ENCODE data around the gene MRTFA. TPM values are rescaled to one million over a fixed set of nuclear protein-coding genes. Genes with fewer than 3 reads are reported as not detected.

The MRTFA gene
- total RNA-seq, 1 experiment from 2014 or later: 44.7 TPM

GRCh38 chr22:40651057-40651456, 14.5 kb upstream of the MRTFA start:
- no peaks in the 10 kb centered on the region for H4K20me1 ChIP-seq (ENCODE audit: insufficient read depth)
- H3K9me2 ChIP-seq (ENCODE audit: insufficient read depth): no peaks in the 10 kb centered on the region
- 0 out of 2 replicates have a peak, but pooled peaks cover 4% of the 10 kb centered on the region for H3K79me2 ChIP-seq (ENCODE audit: low read depth)
- H3K27me3 ChIP-seq (ENCODE audit: insufficient read depth, low read depth): no peaks in the 10 kb centered on the region
- peak overlapping the region; percentile 98 for H3K27ac ChIP-seq
- POLR2A ChIA-PET (ENCODE audit: unreplicated experiment): interaction anchor here (0.6 to 1.6 kb wide), 7 partner anchors 14 to 202 kb away, joined by 3 to 9 read pairs (median 4); partner anchors contain the start of gene MRTFA
- intact Hi-C loops (cut with micrococcal nuclease; ENCODE audit: unreplicated experiment): loop anchor here (1.0 to 5.0 kb wide), 3 partner anchors 61 to 279 kb away; partner anchors contain the start of gene SGSM3
- peak overlapping the region; percentile 92 for H3K4me2 ChIP-seq
- peaks cover 47% of the 10 kb centered on the region for H3F3A ChIP-seq (ENCODE audit: insufficient read depth, low read depth)
- no peaks in the 10 kb centered on the region for H3K9me3 ChIP-seq (ENCODE audit: insufficient read depth, low read depth)
- TF ChIP-seq EZH2 (IDR thresholded peaks at IDR 0.05; ENCODE audit: low read depth): no peak
- TF ChIP-seq, protein P1, sequence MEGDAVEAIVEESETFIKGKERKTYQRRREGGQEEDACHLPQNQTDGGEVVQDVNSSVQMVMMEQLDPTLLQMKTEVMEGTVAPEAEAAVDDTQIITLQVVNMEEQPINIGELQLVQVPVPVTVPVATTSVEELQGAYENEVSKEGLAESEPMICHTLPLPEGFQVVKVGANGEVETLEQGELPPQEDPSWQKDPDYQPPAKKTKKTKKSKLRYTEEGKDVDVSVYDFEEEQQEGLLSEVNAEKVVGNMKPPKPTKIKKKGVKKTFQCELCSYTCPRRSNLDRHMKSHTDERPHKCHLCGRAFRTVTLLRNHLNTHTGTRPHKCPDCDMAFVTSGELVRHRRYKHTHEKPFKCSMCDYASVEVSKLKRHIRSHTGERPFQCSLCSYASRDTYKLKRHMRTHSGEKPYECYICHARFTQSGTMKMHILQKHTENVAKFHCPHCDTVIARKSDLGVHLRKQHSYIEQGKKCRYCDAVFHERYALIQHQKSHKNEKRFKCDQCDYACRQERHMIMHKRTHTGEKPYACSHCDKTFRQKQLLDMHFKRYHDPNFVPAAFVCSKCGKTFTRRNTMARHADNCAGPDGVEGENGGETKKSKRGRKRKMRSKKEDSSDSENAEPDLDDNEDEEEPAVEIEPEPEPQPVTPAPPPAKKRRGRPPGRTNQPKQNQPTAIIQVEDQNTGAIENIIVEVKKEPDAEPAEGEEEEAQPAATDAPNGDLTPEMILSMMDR (conservative IDR thresholded peaks at IDR 0.05): no peak
- H3K4me1 ChIP-seq (replicated peaks; ENCODE audit: insufficient read depth): peaks cover 20% of the 10 kb centered on the region
- no peak for DNase-seq
- CTCF ChIA-PET: interaction anchor here (1.1 to 1.5 kb wide), 3 partner anchors 32 to 214 kb away, joined by 3 to 6 read pairs (median 4); no protein-coding TSS in a partner anchor
- BruUV-seq (replicated peaks): no TSS peak
- no peaks in the 10 kb centered on the region for H3K36me3 ChIP-seq (ENCODE audit: low read depth)
- H3K4me3 ChIP-seq: peak overlapping the region; percentile 68
- H2AFZ ChIP-seq: peak overlapping the region; percentile 89

DNA sequence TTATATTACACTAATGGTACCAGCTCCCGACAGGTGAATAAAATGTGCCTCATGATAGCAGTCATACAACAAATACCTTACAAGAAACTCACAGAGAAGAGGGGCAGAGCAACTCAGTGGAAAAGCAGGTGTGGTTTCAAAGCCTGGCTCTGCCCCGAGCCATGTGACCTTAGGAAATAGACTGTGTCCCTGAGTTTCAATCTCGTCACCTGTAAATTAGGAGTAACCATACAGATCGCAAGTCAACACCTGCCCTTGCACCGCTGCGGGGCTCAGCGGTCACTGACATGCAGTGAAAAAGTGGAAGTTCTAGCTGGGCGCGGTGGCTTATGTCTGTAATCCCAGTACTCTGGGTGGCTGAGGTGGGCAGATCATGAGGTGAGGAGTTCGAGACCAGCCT, 11.9 kb upstream of the MRTFA start:
- Histone ChIP-seq H4K20me1 (ENCODE audit: insufficient read depth) (no peaks in the 10 kb centered on the region), H3K36me3 (ENCODE audit: low read depth) (no peaks in the 10 kb centered on the region), H3K79me2 (ENCODE audit: low read depth) (0 out of 2 replicates have a peak, but pooled peaks cover 4% of the 10 kb centered on the region), H3K4me1 (replicated peaks; ENCODE audit: insufficient read depth) (peaks cover 27% of the 10 kb centered on the region), H2AFZ (no peak overlapping the region), H3F3A (ENCODE audit: insufficient read depth, low read depth) (peaks cover 34% of the 10 kb centered on the region), H3K27me3 (ENCODE audit: insufficient read depth, low read depth) (no peaks in the 10 kb centered on the region), H3K4me3 (no peak overlapping the region), H3K4me2 (no peak overlapping the region), H3K9me3 (ENCODE audit: insufficient read depth, low read depth) (no peaks in the 10 kb centered on the region), H3K27ac (no peak overlapping the region), H3K9me2 (ENCODE audit: insufficient read depth) (no peaks in the 10 kb centered on the region)
- TF ChIP-seq, protein P1 (conservative IDR thresholded peaks at IDR 0.05): no peak
- no peak for TF ChIP-seq EZH2 (IDR thresholded peaks at IDR 0.05; ENCODE audit: low read depth)
- POLR2A ChIA-PET (ENCODE audit: unreplicated experiment): no interaction called here
- intact Hi-C loops (cut with micrococcal nuclease; ENCODE audit: unreplicated experiment): no loop called here
- CTCF ChIA-PET: no interaction called here
- no TSS peak for BruUV-seq (replicated peaks)
- no peak for DNase-seq

DNA sequence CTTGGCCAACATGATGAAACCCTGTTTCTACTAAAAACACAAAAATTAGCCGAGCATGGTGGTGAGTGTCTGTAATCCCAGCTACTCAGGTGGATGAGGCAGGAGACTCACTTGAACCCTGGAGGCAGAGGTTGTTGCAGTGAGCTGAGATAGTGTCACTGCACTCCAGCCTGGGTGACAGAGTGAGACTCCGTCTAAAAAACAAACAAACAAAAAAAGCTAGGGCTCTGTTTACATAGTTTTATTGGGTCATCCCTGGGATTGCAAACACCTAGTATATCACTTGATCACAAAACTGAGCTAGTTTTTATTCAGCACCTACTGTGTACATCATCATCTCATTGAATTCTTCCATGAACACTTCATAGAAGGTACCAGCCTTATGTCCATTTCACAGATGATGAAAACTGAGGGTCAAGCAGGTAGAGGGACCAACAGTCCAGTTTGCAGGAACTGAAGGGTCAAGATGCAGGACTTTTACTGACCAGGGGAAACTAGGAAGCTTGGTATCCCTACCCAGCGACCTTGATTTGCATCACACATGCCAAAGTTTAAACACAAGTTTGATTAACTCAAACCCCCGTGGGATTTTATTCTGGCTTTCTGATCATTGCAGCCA, 9.2 kb upstream of the MRTFA start:
- Histone ChIP-seq H3K4me2 (peak overlapping the region; percentile 68; the same call in 1 of the 2 replicates), H3K4me1 (replicated peaks; ENCODE audit: insufficient read depth) (peaks cover 13% of the 10 kb centered on the region), H3K27me3 (ENCODE audit: insufficient read depth, low read depth) (no peaks in the 10 kb centered on the region), H3K36me3 (ENCODE audit: low read depth) (no peaks in the 10 kb centered on the region), H4K20me1 (ENCODE audit: insufficient read depth) (no peaks in the 10 kb centered on the region), H3K4me3 (no peak overlapping the region), H3K9me3 (ENCODE audit: insufficient read depth, low read depth) (no peaks in the 10 kb centered on the region), H3F3A (ENCODE audit: insufficient read depth, low read depth) (peaks cover 12% of the 10 kb centered on the region; the same call in 1 of the 2 replicates), H3K79me2 (ENCODE audit: low read depth) (no peaks in the 10 kb centered on the region), H3K9me2 (ENCODE audit: insufficient read depth) (no peaks in the 10 kb centered on the region), H2AFZ (no peak overlapping the region), H3K27ac (no peak overlapping the region)
- CTCF ChIA-PET: interaction anchor here (1.0 to 1.1 kb wide), 2 partner anchors 121 to 209 kb away, joined by 5 read pairs; no protein-coding TSS in a partner anchor
- POLR2A ChIA-PET (ENCODE audit: unreplicated experiment): interaction anchor here (1.0 kb wide), 1 partner anchor 209 kb away, joined by 10 read pairs; no protein-coding TSS in a partner anchor
- no peak for TF ChIP-seq EZH2 (IDR thresholded peaks at IDR 0.05; ENCODE audit: low read depth)
- TF ChIP-seq, protein P1 (conservative IDR thresholded peaks at IDR 0.05): no peak
- BruUV-seq (replicated peaks): no TSS peak
- intact Hi-C loops (cut with micrococcal nuclease; ENCODE audit: unreplicated experiment): loop anchor here (1.0 to 2.0 kb wide), 4 partner anchors 121 to 253 kb away; no protein-coding TSS in a partner anchor
- no peak for DNase-seq

Data from PC-9 (cell line).